HG03469 (cell line): ENCODE data around the gene EIPR1.

Experiments
- ATAC-seq: cut with Tn5 transposase; IDR thresholded peaks from one replicate; pipeline ENCODE4 v1.9.1; 2021; ENCODE audit warnings: mild to moderate bottlenecking, moderate library complexity, moderate number of reproducible peaks; ENCODE audit not compliant: unreplicated experiment

Gene EIPR1

DNA sequence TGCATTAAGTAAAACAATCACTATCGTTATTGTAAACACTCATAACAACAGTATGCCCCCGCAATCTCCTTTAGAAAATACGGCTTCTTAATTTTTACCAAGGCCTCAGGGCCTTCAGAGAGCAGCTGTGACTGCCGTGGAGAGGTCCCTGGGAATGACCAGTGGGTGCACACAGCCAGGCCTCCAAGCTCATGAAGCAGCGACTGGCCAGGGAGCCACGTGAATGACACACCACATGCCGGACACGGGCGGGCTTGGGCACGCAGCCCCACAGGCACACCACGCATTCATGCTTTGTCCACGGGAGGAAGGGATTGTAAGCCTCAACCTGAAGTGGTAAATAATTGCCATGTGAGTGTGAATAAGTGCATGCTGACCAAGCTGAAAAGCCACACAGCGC, 121.0 kb downstream of the EIPR1 start:
- no peak for ATAC-seq

GRCh38 chr2:3256157-3256556, 121.5 kb downstream of the EIPR1 start:
- no peak for ATAC-seq

DNA sequence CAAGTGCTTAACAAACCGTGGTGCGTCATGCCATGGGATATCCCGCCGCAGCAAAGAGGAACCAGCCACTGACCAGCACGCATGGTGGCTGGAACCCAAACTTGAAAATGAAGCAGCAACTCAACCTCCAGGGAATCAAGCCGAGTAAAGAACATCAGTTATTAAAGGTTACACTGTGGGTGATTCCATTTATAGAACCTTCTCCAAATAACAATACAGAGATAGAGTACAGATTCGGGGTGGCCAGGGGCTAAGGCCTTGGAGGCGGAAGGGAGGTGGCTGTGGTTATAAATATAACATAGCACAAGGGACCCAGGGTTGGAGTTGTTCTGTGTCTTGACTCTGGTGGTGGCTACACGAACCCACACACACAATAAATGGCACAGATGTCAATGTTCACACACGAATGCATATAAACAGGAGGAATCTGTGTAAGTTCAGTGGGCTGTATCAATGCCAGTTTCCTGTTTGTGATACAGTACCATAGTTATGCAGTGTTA, 123.1 kb downstream of the EIPR1 start:
- peak; percentile 48 for ATAC-seq

- no peak for ATAC-seq
These were observed 123.6 kb downstream of the EIPR1 start for GRCh38 chr2:3253913-3254441.

GRCh38 chr2:3251946-3252345, 125.7 kb downstream of the EIPR1 start:
- no peak for ATAC-seq

- ATAC-seq, result no peak
These were observed 128.1 kb downstream of the EIPR1 start for GRCh38 chr2:3249476-3249962.

- no peak for ATAC-seq
These were observed 128.7 kb downstream of the EIPR1 start for GRCh38 chr2:3248754-3249475.

DNA sequence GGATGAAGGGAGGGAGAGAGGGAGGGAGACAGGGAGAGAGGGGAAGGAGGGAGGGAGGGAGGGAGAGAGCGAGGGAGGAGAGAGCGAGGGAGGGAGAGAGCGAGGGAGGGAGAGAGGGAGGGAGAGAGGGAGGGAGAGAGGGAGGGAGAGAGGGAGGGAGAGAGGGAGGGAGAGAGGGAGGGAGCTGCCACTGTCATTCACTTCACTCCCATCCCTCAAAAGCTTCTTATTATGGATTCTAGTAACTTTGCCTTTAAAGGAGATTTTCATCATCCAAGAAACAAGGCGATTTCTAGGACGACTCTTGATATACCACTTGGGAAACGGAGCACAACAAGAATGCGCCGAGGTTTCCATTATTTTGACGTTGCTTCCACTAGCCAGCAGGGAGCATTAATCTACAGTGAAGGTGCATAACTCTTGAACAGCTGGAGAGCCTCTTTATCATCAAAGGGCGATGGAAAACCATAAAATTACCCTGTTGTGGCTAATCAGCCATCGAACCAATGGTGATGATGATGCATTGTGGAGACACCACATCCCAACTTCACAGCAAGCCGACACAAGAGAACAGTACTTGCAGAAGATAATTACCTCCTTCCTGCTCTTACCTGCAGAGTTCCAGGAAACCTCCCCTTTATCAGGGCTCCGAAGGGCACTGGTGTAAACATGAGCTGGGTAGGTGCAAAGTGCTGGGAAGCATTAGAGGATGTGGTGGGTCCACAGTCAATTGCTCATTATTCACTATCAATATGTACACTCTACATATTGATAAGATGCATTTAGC, 130.5 kb downstream of the EIPR1 start:
- no peak for ATAC-seq

DNA sequence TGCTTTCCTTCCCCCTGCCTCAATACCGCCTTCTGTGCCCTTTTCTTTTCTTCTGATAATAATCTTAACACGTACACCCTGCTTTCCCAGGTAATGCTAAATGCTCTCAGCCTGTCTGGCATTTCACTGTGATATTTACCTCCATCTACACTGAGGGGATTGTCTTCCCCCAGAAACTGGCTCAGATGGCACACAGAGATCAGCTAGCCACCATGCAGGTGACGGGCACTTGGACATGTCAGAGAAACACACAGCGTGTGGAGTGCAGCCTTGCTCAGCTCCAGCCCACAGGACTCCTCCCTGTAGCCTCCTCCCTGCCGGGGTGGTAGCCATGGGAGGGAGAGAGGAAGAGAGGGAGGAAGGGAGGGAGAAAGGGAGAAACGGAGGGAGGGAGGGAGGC, 131.2 kb downstream of the EIPR1 start:
- ATAC-seq, result no peak

DNA sequence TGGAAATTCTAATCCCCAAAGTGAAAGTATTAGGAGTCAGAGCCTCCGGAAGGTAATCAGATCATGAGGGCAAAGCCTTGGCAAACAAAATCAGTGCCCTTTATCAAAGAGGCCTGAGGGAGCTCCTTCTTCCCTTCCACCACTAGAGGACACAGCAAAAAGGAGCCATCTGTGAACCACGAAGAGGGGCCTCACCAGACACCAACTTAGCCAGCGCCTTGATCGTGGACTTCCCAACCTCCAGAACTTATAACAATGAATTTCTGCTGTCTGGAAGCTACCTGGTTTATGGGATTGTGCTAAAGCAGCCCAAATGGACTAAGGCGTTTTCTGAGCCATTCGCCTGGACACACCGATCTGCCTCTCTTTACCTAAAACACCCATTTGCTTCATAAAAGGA, 133.1 kb downstream of the EIPR1 start:
- ATAC-seq, result no peak

GRCh38 chr2:3243804-3244203, 133.8 kb downstream of the EIPR1 start:
- ATAC-seq, result no peak

- ATAC-seq, result peak; percentile 67
These were observed 134.8 kb downstream of the EIPR1 start for GRCh38 chr2:3242747-3243369.

- ATAC-seq, result no peak
These were observed 135.5 kb downstream of the EIPR1 start for GRCh38 chr2:3241971-3242746.

DNA sequence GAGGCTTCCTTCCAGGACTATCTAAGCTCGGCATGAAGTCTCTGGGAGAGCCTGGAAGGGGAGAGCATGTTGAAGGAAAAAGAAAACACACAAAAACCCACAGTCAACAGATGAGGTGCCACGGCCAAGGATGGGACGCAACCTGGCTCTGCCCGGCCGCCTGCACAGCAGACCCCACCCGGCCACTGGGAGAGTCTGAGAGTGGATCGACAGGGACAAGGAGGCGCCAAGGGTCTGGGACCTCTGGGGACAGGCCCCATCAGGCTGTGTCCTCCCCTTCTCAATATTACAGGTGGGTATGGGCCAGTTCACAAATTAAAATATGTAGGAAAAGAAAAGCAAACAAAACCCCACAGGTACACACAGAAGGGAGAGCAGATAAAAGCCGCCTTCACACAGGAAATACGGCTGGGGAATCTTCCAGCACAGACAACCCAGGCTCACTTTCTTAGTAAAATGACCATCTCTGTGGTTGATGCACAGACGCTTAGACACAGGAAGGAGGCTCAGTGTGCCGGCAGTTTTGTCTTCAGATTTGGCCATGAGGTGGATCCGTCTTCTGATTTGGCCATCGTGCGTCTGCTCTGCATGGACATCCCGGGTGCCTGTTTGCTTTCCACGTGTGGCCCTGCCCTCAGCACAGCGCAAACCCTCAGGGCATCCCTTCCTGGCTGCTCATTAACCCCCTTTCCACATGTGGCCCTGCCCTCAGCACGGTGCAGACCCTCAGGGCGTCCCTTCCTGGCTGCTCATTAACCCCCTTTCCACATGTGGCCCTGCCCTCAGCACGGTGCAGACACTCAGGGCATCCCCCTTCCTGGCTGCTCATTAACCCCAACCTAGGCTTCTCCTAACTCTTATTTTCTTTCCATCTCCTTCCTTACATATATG, 138.4 kb downstream of the EIPR1 start:
- ATAC-seq, result peak; percentile 33

- no peak for ATAC-seq
These were observed 141.1 kb downstream of the EIPR1 start for GRCh38 chr2:3236300-3237045.

GRCh38 chr2:3233877-3234276, 143.7 kb downstream of the EIPR1 start:
- ATAC-seq, result no peak

DNA sequence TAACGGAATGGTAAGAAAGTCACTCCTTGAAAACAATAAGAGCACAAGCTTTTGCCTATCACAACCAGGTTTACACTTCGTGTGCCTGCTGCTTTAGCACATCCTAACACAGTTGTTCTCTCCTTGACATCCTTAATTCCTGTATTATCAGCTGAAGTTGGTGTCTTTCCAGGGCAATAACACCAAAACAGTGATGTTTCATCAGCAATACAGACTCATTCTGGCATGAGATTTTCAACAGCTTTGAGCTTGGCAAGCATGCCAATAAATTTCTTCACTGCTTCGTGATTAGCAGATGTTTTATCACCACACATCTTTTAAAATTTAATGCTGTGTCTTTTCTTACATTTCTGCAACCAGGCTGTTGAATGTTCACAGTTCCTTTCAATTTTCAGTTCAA, 148.4 kb downstream of the EIPR1 start:
- no peak for ATAC-seq

GRCh38 chr2:3224681-3225080, 152.9 kb downstream of the EIPR1 start:
- no peak for ATAC-seq
